Dermis blood vessel endothelial cell (primary cell): ENCODE measurements around the gene DENND4C. TPM values are rescaled to one million over a fixed set of nuclear protein-coding genes. Genes with fewer than 3 reads are reported as not detected.
"Not testable (repeated sequence)": the region's sequence is repeated elsewhere in the genome, so short reads cannot be mapped to it uniquely, and the experiment has no call there.

Experiments used
- DNase-seq: peaks from one replicate; pipeline ENCODE4 v3.0.0; 2010
- total RNA-seq: library from RNA; depleted of rRNA; stranded (reverse); fragments of >200 nt; gene quantifications from 2 replicates; pipeline ENCODE4 v1.2.3, GENCODE V29; 2014

The DENND4C gene
- total RNA-seq, 1 donor from 2014 or later = 125 TPM

GRCh38 chr9:19229595-19230354 is 718 bp upstream of the DENND4C start:
- peak; percentile 63 for DNase-seq

GRCh38 chr9:19231126-19231903 is 822 bp downstream of the DENND4C start:
- DNase-seq = peak; percentile 44

GRCh38 chr9:19231904-19232822 is 1.7 kb downstream of the DENND4C start:
- peak; percentile 22 for DNase-seq

- DNase-seq = peak; percentile 40
Measured at GRCh38 chr9:19232823-19233194, 2.3 kb downstream of the DENND4C start.

- DNase-seq = no peak
Measured at GRCh38 chr9:19233344-19233743, 2.9 kb downstream of the DENND4C start.

- DNase-seq = no peak
Measured at GRCh38 chr9:19239955-19240354, 9.5 kb downstream of the DENND4C start.

GRCh38 chr9:19241728-19242127 is 11.2 kb downstream of the DENND4C start:
- no peak for DNase-seq

GRCh38 chr9:19243366-19244033 is 13.0 kb downstream of the DENND4C start:
- no peak for DNase-seq

- DNase-seq = no peak
Measured at GRCh38 chr9:19246891-19247290, 16.4 kb downstream of the DENND4C start.

- no peak for DNase-seq
Measured at GRCh38 chr9:19247420-19247819, 16.9 kb downstream of the DENND4C start.

GRCh38 chr9:19250346-19250745 is 19.9 kb downstream of the DENND4C start:
- DNase-seq = not testable (repeated sequence)

GRCh38 chr9:19251203-19251602 is 20.7 kb downstream of the DENND4C start:
- not testable (repeated sequence) for DNase-seq

GRCh38 chr9:19251622-19252021 is 21.1 kb downstream of the DENND4C start:
- DNase-seq = not testable (repeated sequence)

GRCh38 chr9:19252174-19252884 is 21.8 kb downstream of the DENND4C start:
- DNase-seq = no peak

GRCh38 chr9:19252885-19253219 is 22.4 kb downstream of the DENND4C start:
- no peak for DNase-seq

GRCh38 chr9:19255112-19255511 is 24.6 kb downstream of the DENND4C start:
- DNase-seq = no peak

GRCh38 chr9:19255821-19256220 is 25.3 kb downstream of the DENND4C start:
- DNase-seq = no peak

GRCh38 chr9:19259665-19260255 is 29.3 kb downstream of the DENND4C start:
- not testable (repeated sequence) for DNase-seq

GRCh38 chr9:19265602-19266001 is 35.1 kb downstream of the DENND4C start:
- not testable (repeated sequence) for DNase-seq

GRCh38 chr9:19266778-19267384 is 36.4 kb downstream of the DENND4C start:
- peak; percentile 7 for DNase-seq

GRCh38 chr9:19269582-19269981 is 39.1 kb downstream of the DENND4C start:
- peak; percentile 8 for DNase-seq
